MCF 10A (cell line): ENCODE data around the gene NAPB. TPM values are rescaled to one million over a fixed set of nuclear protein-coding genes. Genes with fewer than 3 reads are reported as not detected.

Experiments
- BruUV-seq: library from RNA; stranded (reverse); fragments of 400-500 nt; replicated peaks from 2 replicates; lab custom pipeline; 2021; lab: Mats Ljungman, UMichigan
- CTCF ChIA-PET: fragments of 300-600 bp; sonication (Branson Sonifier 250); formaldehyde crosslinking; extraction: SDS; loops from one replicate; lab custom pipeline; 2021; ENCODE audit warnings: antibody characterized with exemption, inconsistent platforms; lab: Yijun Ruan, JAX
- POLR2A ChIA-PET: fragments of 300-600, 350-650 bp; sonication (Branson Sonifier 250); formaldehyde crosslinking; extraction: SDS; loops from one replicate; lab custom pipeline; 2020; ENCODE audit warnings: antibody characterized with exemption, inconsistent platforms; lab: Yijun Ruan, JAX
- DNase-seq: peaks from one replicate; pipeline ENCODE4 v3.0.0-alpha.2; 2018; ENCODE audit not compliant: unreplicated experiment
- H3K27ac Mint-ChIP-seq: one replicate; pipeline ENCODE4 v1.8.0; 2022; ENCODE audit warnings: mild to moderate bottlenecking, low read depth, mixed read lengths; ENCODE audit not compliant: unreplicated experiment
- H3K27me3 Mint-ChIP-seq: one replicate; pipeline ENCODE4 v1.8.0; 2022; ENCODE audit warnings: mixed read lengths; ENCODE audit not compliant: insufficient read depth, unreplicated experiment
- H3K36me3 Mint-ChIP-seq: one replicate; pipeline ENCODE4 v1.8.0; 2022; ENCODE audit warnings: mild to moderate bottlenecking, moderate library complexity, mixed read lengths; ENCODE audit not compliant: insufficient read depth, unreplicated experiment
- H3K4me1 Mint-ChIP-seq: one replicate; pipeline ENCODE4 v1.8.0; 2022; ENCODE audit warnings: mixed read lengths; ENCODE audit not compliant: insufficient read depth, unreplicated experiment
- H3K4me3 Mint-ChIP-seq: one replicate; pipeline ENCODE4 v1.8.0; 2022; ENCODE audit warnings: mild to moderate bottlenecking, moderate library complexity, mixed read lengths; ENCODE audit not compliant: unreplicated experiment
- H3K9me3 Mint-ChIP-seq: one replicate; pipeline ENCODE4 v1.8.0; 2022; ENCODE audit warnings: mixed read lengths; ENCODE audit not compliant: unreplicated experiment
- CTCF ChIP-seq: fragments of 200-600 bp; IDR thresholded peaks from one replicate; pipeline ENCODE4 v1.8.0; 2022; ENCODE audit warnings: antibody characterized with exemption, mild to moderate bottlenecking; ENCODE audit not compliant: unreplicated experiment
- intact Hi-C: fragments of 100-400 bp; cut with micrococcal nuclease; formaldehyde crosslinking; loops from 2 replicates; pipeline ENCODE4 v1.14.1; 2022
- total RNA-seq: library from RNA; stranded (reverse); gene quantifications from 2 replicates; pipeline ENCODE4 v1.2.3, GENCODE V29; 2022

NAPB gene
- total RNA-seq, 1 experiment from 2014 or later: 9.6 TPM

GRCh38 chr20:23435626-23436539 lies 14.6 kb upstream of the NAPB start:
- Mint-ChIP-seq H3K27ac (no peak overlapping the region), H3K27me3 (no peaks in the 10 kb centered on the region)

DNA sequence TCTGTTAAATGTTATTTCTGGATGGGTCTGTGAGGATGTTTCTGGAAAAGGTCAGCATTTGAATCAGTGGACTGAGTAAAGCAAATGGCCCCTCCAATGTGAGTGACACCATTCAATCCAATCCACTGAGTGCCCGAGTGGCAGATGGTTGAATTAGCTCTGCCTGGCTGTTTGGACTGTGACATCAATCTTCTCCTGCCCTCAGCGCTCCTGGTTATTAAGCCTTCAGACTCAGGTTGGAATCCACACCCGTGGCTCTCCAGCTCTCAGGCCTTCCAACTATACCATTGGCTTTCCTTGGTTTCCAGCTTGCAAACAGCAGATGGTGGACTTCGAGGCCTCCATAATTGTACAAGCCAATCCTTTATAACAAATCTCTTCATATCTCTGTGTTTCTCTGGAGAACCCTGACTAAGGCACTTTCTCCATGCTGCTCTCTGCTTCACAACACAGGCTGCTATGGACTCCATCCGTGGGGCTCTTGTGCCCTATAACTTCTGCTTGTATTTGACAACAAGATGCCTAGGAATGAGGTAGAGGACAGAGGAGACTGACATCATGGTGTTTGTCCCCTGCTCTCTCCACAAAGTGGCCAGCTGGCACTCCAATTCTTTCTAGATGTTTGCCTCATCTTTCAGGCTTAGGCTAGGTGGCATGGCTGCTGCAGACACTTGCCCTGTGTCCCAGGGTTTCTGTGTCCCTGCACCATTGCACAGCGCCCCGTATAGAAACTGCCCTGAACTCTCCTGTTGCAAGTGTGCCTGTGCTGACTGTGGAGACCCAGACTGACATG lies 13.4 kb upstream of the NAPB start:
- TF ChIP-seq CTCF: no peak
- Mint-ChIP-seq H3K27ac (no peak overlapping the region), H3K9me3 (no peaks in the 10 kb centered on the region), H3K4me1 (no peaks in the 10 kb centered on the region), H3K36me3 (no peaks in the 10 kb centered on the region), H3K4me3 (no peak overlapping the region), H3K27me3 (no peaks in the 10 kb centered on the region)
- ChIA-PET CTCF (interaction anchor here (0.9 to 4.2 kb wide), 6 partner anchors 7 to 172 kb away, joined by 4 to 22 read pairs (median 11); partner anchors contain the start of gene NAPB), POLR2A (interaction anchor here (0.6 to 2.4 kb wide), 3 partner anchors 13 to 16 kb away, joined by 3 to 11 read pairs (median 4); partner anchors contain the start of gene NAPB)
- no TSS peak for BruUV-seq
- no peak for DNase-seq
- intact Hi-C loops: no loop called here

More at GRCh38 chr20:23435626-23436539, 14.6 kb upstream of the NAPB start:
- no peaks in the 10 kb centered on the region for H3K4me1 Mint-ChIP-seq
- DNase-seq: no peak
- TF ChIP-seq CTCF: no peak
- no peaks in the 10 kb centered on the region for H3K36me3 Mint-ChIP-seq
- no peak overlapping the region for H3K4me3 Mint-ChIP-seq
- no peaks in the 10 kb centered on the region for H3K9me3 Mint-ChIP-seq
- intact Hi-C loops: no loop called here
- ChIA-PET POLR2A (interaction anchor here (0.5 to 2.4 kb wide), 4 partner anchors 14 to 78 kb away, joined by 3 to 11 read pairs (median 5); partner anchors contain the start of gene NAPB), CTCF (interaction anchor here (0.6 to 13.1 kb wide), 7 partner anchors 10 to 1361 kb away, joined by 3 to 541 read pairs (median 3); partner anchors contain the start of gene CST9)
- BruUV-seq: no TSS peak

DNA sequence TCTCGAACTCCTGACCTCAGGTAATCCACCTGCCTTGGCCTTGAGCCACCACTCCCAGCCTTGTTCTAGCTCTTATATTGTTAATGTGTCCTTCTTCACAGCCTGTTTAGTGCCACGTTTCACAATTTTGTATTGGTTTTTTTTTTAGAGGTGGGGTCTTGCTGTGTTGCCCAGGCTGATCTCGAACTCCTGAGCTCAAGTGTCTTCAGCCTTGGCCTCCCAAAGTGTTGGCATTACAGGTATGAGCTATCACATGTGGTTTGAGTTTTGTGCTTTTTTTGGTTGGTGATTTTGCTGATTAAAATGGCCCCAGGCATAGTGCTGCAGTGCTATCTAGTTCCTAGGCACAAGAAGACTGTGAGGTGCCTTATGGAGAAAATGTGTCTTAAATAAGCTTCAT lies 12.3 kb upstream of the NAPB start:
- no peak overlapping the region for H3K4me3 Mint-ChIP-seq
- H3K27ac Mint-ChIP-seq: no peak overlapping the region
- no peaks in the 10 kb centered on the region for H3K36me3 Mint-ChIP-seq
- CTCF ChIA-PET: interaction anchor here (0.6 to 4.2 kb wide), 10 partner anchors 8 to 847 kb away, joined by 3 to 22 read pairs (median 6); partner anchors contain the start of gene NAPB
- DNase-seq: no peak
- H3K4me1 Mint-ChIP-seq: no peaks in the 10 kb centered on the region
- BruUV-seq: no TSS peak
- no peak for TF ChIP-seq CTCF
- no peaks in the 10 kb centered on the region for H3K9me3 Mint-ChIP-seq
- intact Hi-C loops: no loop called here
- POLR2A ChIA-PET: interaction anchor here (0.8 to 1.2 kb wide), 3 partner anchors 12 to 42 kb away, joined by 3 read pairs; partner anchors contain the start of gene NAPB
- no peaks in the 10 kb centered on the region for H3K27me3 Mint-ChIP-seq
